CD4-positive, alpha-beta T cell treated with Interleukin-12 subunit alpha and Interleukin-12 subunit beta, for 1 hour (primary cell): ENCODE data around the gene GOLT1A.

ENCODE experiments used
- DNase-seq: peaks from one replicate; pipeline ENCODE4 v3.0.0-alpha.2; 2020

The GOLT1A gene

GRCh38 chr1:204213668-204214662 lies at the start of gene GOLT1A:
GOLT1A (minus strand) TSS chr1:204213988; CDS start chr1:204213906, 82 bp downstream.
- DNase-seq, result peak; percentile 31

GRCh38 chr1:204263254-204263910 lies 49.6 kb upstream of the GOLT1A start:
- DNase-seq, result no peak

- no peak for DNase-seq
Observed at GRCh38 chr1:204262506-204263253, 48.9 kb upstream of the GOLT1A start.

- no peak for DNase-seq
Observed at GRCh38 chr1:204261746-204262505, 48.1 kb upstream of the GOLT1A start.

GRCh38 chr1:204261266-204261665 lies 47.5 kb upstream of the GOLT1A start:
- DNase-seq, result no peak

- DNase-seq, result no peak
Observed at GRCh38 chr1:204260601-204261197, 46.9 kb upstream of the GOLT1A start.

- no peak for DNase-seq
Observed at GRCh38 chr1:204259782-204260181, 46.0 kb upstream of the GOLT1A start.

- DNase-seq, result no peak
Observed at GRCh38 chr1:204259196-204259595, 45.4 kb upstream of the GOLT1A start.

- peak; percentile 6 for DNase-seq
Observed at GRCh38 chr1:204258213-204259115, 44.7 kb upstream of the GOLT1A start.

- no peak for DNase-seq
Observed at GRCh38 chr1:204257446-204257845, 43.7 kb upstream of the GOLT1A start.

- DNase-seq, result no peak
Observed at GRCh38 chr1:204256531-204256930, 42.7 kb upstream of the GOLT1A start.

- DNase-seq, result no peak
Observed at GRCh38 chr1:204255966-204256365, 42.2 kb upstream of the GOLT1A start.

- DNase-seq, result no peak
Observed at GRCh38 chr1:204255225-204255624, 41.4 kb upstream of the GOLT1A start.

GRCh38 chr1:204254031-204254661 lies 40.4 kb upstream of the GOLT1A start:
- no peak for DNase-seq

- no peak for DNase-seq
Observed at GRCh38 chr1:204251926-204252689, 38.3 kb upstream of the GOLT1A start.

GRCh38 chr1:204251286-204251685 lies 37.5 kb upstream of the GOLT1A start:
- DNase-seq, result no peak

- no peak for DNase-seq
Observed at GRCh38 chr1:204250428-204251030, 36.7 kb upstream of the GOLT1A start.

- DNase-seq, result no peak
Observed at GRCh38 chr1:204249736-204250427, 36.1 kb upstream of the GOLT1A start.

- no peak for DNase-seq
Observed at GRCh38 chr1:204248954-204249353, 35.2 kb upstream of the GOLT1A start.
